Ishikawa (cell line): Measurements from ENCODE around the gene DIPK1C.

Source experiments
- EP300 ChIP-seq: IDR thresholded peaks from 2 replicates; pipeline ENCODE4 v1.6.1; 2012; ENCODE audit warnings: borderline replicate concordance
- FOXM1 ChIP-seq: IDR thresholded peaks from 2 replicates; pipeline ENCODE4 v1.6.1; 2012; ENCODE audit warnings: low read depth, borderline replicate concordance
- MAX ChIP-seq: IDR thresholded peaks from 2 replicates; pipeline ENCODE4 v1.6.1; 2012
- RAD21 ChIP-seq: IDR thresholded peaks from 2 replicates; pipeline ENCODE4 v1.6.1; 2012; ENCODE audit warnings: low read depth
- TAF1 ChIP-seq: IDR thresholded peaks from 2 replicates; pipeline ENCODE4 v1.6.1; 2012; ENCODE audit warnings: low read depth, mild to moderate bottlenecking
- TCF12 ChIP-seq: IDR thresholded peaks from 2 replicates; pipeline ENCODE4 v1.6.1; 2012; ENCODE audit warnings: low read depth
- USF1 ChIP-seq: IDR thresholded peaks from 2 replicates; pipeline ENCODE4 v1.6.1; 2012
- ZBTB7A ChIP-seq: IDR thresholded peaks from 2 replicates; pipeline ENCODE4 v1.6.1; 2012; ENCODE audit warnings: low read depth

GRCh38 chr18:74494514-74494913, 37.4 kb upstream of the DIPK1C start:
- TF ChIP-seq ZBTB7A (no peak), USF1 (no peak), EP300 (no peak), TAF1 (no peak), MAX (no peak), RAD21 (no peak), TCF12 (no peak), FOXM1 (no peak)
